Lower leg skin (tissue), 3 donors: ENCODE results near the gene TUBA1C.

Source experiments
- CTCF ChIP-seq, 3 donors: fragments of 450-650 bp; IDR thresholded peaks; one replicate each; pipeline ENCODE4 v1.5.1; 2016; ENCODE audit warnings: antibody characterized with exemption in 3 of 3, mild to moderate bottlenecking in 3 of 3, moderate library complexity in 2 of 3
- POLR2A ChIP-seq, 2 donors: fragments of 450-650 bp; IDR thresholded peaks; one replicate each; pipeline ENCODE4 v1.6.1; 2016 to 2017; ENCODE audit warnings: antibody characterized with exemption in 2 of 2, mild to moderate bottlenecking in 1 of 2, moderate library complexity in 1 of 2

- TF ChIP-seq POLR2A (IDR thresholded peaks at IDR 0.05) (no peak), CTCF (IDR thresholded peaks at IDR 0.05) (no peak)
Measured at GRCh38 chr12:49292729-49293055, 27.8 kb downstream of the TUBA1C start.
